PFSK-1 (cell line): ENCODE measurements around the gene COX6B1.

Experiments used
- POLR2AphosphoS5 ChIP-seq: IDR thresholded peaks from 2 replicates; pipeline ENCODE4 v1.6.1; 2012; ENCODE audit warnings: low read depth, mild to moderate bottlenecking, control low read depth, low read length, moderate library complexity
- REST ChIP-seq, 2 experiments: IDR thresholded peaks; 2 replicates each; pipeline versions ENCODE4 v1.6.1 to v1.8.0; 2011 to 2012; ENCODE audit warnings: low read depth in 2 of 2, low read length in 2 of 2, control low read depth in 1 of 2, inconsistent platforms in 1 of 2, mild to moderate bottlenecking in 1 of 2, moderate library complexity in 1 of 2; ENCODE audit not compliant: insufficient read depth in 1 of 2

DNA sequence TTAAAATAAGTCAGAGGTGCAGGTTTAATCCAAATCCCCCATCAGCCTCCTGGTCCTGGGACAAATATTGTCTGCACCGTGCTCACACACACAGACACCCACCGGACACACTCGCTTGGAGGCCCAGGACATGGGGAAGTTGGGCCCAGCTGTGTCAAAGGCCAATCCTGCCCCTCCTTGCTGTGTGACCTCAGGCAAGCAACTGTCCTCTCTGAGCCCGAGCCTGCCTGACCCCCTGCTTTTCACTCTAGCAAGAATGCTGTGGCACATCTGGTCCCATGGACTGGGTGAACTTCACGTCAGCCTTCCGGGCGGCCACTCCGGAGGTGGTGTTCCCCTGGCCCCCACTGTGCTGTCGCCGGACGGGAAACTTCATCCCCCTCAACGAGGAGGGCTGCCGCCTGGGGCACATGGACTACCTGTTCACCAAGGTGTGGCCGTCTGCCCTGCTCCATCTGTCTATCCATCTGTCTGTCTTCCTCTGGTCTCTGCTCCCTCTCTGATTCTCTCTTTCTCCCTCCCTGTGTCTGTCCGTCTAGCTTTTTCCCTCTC is 27.5 kb downstream of the COX6B1 start:
- TF ChIP-seq REST (IDR thresholded peaks at IDR 0.05; ENCODE audit: insufficient read depth in 1 of 2, low read depth in 2 of 2, low read length in 2 of 2): no peak
- no peak for TF ChIP-seq POLR2AphosphoS5
